ENCODE results near the gene SLFN13. TPM values are rescaled to one million over a fixed set of nuclear protein-coding genes. Genes with fewer than 3 reads are reported as not detected.

The SLFN13 gene
- total and polyA plus RNA-seq, 9 of the 15 experiments (the other 6 are each of a cell fraction or from before 2014, with no cell fraction given) = 0.04 to 0.49 (median 0.17) TPM

GRCh38 chr17:35432176-35433074, 16.1 kb downstream of the SLFN13 start, which contains the start of gene SLFN12:
Gene SLFN12, minus strand, starts transcription at chr17:35432500. Its CDS starts 9,472 bp downstream, at chr17:35423028.
- ATAC-seq (no peak), FAIRE-seq (no peak), DNase-seq (ENCODE audit: extremely low read depth in 1 of 4, low spot score in 3 of 4) (no peak)
- ChIA-PET POLR2A (interaction anchor here (0.6 to 1.9 kb wide), 2 partner anchors 11 to 20 kb away, joined by 3 to 6 read pairs; no protein-coding TSS in a partner anchor), CTCF (ENCODE audit: low intra/inter-chr PET ratio) (no interaction called here)
- H3K27me3 ChIP-seq (ENCODE audit: control insufficient read depth in 2 of 2, insufficient read depth in 2 of 2, low read length in 2 of 2) = peaks cover 20 to 23% of the 10 kb centered on the region in 2 experiments; a peak in 4 of 5 replicates
- H3K27ac ChIP-seq (ENCODE audit: extremely low read depth, low read depth, low read length) = no peak within 1 kb of the TSS
- H4K20me1 ChIP-seq (replicated peaks; ENCODE audit: control insufficient read depth, insufficient read depth, low read length) = no peaks in the 10 kb centered on the region
- H3K36me3 ChIP-seq (ENCODE audit: control insufficient read depth, insufficient read depth, low read length) = no peaks in the 10 kb centered on the region
- intact Hi-C loops (cut with micrococcal nuclease) = loop anchor here (10.0 kb wide), 1 partner anchor 102 kb away; the partner anchor contains the start of gene SLFN12L
- H3K4me1 ChIP-seq (replicated peaks in 1 of 2; ENCODE audit: control insufficient read depth in 2 of 2, insufficient read depth in 2 of 2, low read length in 2 of 2) = peaks cover 0 to 7% of the 10 kb centered on the region in 2 experiments; a peak in 2 of 5 replicates
- in situ Hi-C loops (cut with MboI) = no loop called here
- H3K4me3 ChIP-seq = no peak within 1 kb of the TSS
- TF ChIP-seq HNRNPK (IDR thresholded peaks at IDR 0.05; ENCODE audit: low read depth, low read length, poor library complexity, severe bottlenecking) (no peak), CBX3 (IDR thresholded peaks at IDR 0.05; ENCODE audit: borderline replicate concordance in 1 of 2, low read length in 2 of 2) (no peak), EP300 (IDR thresholded peaks at IDR 0.05; ENCODE audit: low read length) (no peak), ZC3H11A (IDR thresholded peaks at IDR 0.05; ENCODE audit: low read depth, low read length) (no peak), ZNF23 (CRISPR knock-in tag; IDR thresholded peaks at IDR 0.05) (no peak), ZBTB1 (CRISPR knock-in tag; IDR thresholded peaks at IDR 0.05; ENCODE audit: borderline replicate concordance, low read depth) (no peak), RBM17 (IDR thresholded peaks at IDR 0.05; ENCODE audit: borderline replicate concordance, low read depth, low read length) (no peak), ZEB2 (IDR thresholded peaks at IDR 0.05) (no peak)
- TF ChIP-seq, protein P1, sequence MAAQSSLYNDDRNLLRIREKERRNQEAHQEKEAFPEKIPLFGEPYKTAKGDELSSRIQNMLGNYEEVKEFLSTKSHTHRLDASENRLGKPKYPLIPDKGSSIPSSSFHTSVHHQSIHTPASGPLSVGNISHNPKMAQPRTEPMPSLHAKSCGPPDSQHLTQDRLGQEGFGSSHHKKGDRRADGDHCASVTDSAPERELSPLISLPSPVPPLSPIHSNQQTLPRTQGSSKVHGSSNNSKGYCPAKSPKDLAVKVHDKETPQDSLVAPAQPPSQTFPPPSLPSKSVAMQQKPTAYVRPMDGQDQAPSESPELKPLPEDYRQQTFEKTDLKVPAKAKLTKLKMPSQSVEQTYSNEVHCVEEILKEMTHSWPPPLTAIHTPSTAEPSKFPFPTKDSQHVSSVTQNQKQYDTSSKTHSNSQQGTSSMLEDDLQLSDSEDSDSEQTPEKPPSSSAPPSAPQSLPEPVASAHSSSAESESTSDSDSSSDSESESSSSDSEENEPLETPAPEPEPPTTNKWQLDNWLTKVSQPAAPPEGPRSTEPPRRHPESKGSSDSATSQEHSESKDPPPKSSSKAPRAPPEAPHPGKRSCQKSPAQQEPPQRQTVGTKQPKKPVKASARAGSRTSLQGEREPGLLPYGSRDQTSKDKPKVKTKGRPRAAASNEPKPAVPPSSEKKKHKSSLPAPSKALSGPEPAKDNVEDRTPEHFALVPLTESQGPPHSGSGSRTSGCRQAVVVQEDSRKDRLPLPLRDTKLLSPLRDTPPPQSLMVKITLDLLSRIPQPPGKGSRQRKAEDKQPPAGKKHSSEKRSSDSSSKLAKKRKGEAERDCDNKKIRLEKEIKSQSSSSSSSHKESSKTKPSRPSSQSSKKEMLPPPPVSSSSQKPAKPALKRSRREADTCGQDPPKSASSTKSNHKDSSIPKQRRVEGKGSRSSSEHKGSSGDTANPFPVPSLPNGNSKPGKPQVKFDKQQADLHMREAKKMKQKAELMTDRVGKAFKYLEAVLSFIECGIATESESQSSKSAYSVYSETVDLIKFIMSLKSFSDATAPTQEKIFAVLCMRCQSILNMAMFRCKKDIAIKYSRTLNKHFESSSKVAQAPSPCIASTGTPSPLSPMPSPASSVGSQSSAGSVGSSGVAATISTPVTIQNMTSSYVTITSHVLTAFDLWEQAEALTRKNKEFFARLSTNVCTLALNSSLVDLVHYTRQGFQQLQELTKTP (IDR thresholded peaks at IDR 0.05; ENCODE audit: low read depth in 1 of 2, partially characterized antibody in 2 of 2) = no peak
- TF ChIP-seq, protein P2, sequence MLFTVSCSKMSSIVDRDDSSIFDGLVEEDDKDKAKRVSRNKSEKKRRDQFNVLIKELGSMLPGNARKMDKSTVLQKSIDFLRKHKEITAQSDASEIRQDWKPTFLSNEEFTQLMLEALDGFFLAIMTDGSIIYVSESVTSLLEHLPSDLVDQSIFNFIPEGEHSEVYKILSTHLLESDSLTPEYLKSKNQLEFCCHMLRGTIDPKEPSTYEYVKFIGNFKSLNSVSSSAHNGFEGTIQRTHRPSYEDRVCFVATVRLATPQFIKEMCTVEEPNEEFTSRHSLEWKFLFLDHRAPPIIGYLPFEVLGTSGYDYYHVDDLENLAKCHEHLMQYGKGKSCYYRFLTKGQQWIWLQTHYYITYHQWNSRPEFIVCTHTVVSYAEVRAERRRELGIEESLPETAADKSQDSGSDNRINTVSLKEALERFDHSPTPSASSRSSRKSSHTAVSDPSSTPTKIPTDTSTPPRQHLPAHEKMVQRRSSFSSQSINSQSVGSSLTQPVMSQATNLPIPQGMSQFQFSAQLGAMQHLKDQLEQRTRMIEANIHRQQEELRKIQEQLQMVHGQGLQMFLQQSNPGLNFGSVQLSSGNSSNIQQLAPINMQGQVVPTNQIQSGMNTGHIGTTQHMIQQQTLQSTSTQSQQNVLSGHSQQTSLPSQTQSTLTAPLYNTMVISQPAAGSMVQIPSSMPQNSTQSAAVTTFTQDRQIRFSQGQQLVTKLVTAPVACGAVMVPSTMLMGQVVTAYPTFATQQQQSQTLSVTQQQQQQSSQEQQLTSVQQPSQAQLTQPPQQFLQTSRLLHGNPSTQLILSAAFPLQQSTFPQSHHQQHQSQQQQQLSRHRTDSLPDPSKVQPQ (CRISPR knock-in tag; IDR thresholded peaks at IDR 0.05; ENCODE audit: borderline replicate concordance) = no peak
- H3K9me1 ChIP-seq (ENCODE audit: control insufficient read depth, insufficient read depth, low read length) = no peaks in the 10 kb centered on the region
- no peaks in the 10 kb centered on the region for H3K79me2 ChIP-seq (ENCODE audit: control insufficient read depth, insufficient read depth, low read length)
- WGBS (ENCODE audit: insufficient coverage, low coverage, missing lambda C conversion rate) = 13% methylated on average over 22 of the region's 22 CpGs
- no peak within 1 kb of the TSS for H3K9ac ChIP-seq (ENCODE audit: insufficient read depth in 1 of 2, low read depth in 2 of 2, low read length in 2 of 2)
- H2AFZ ChIP-seq (ENCODE audit: low read depth, low read length) = no peak within 1 kb of the TSS
- BruUV-seq (replicated peaks) = no TSS peak
- H3K9me3 ChIP-seq (replicated peaks; ENCODE audit: control insufficient read depth, insufficient read depth, low read depth, low read length) = no peaks in the 10 kb centered on the region
- peak within 1 kb of the TSS; percentile 10; the same call in 1 of the 2 replicates for H3K4me2 ChIP-seq (ENCODE audit: insufficient read depth, low read length)

All from K562 (cell line).